Panc1 (cell line): ENCODE data around the gene ARPP19. TPM values are rescaled to one million over a fixed set of nuclear protein-coding genes. Genes with fewer than 3 reads are reported as not detected.

Experiments used
- ATAC-seq: fragments of 200-7000 bp; cut with Tn5 transposase; 2 replicates; pipeline ENCODE4 v1.9.1; 2020; ENCODE audit warnings: mild to moderate bottlenecking, moderate library complexity
- BruUV-seq: library from RNA; stranded (reverse); fragments of 400-500 nt; replicated peaks from 2 replicates; lab custom pipeline; 2021; lab: Mats Ljungman, UMichigan
- CTCF ChIA-PET: fragments of 300-600 bp; sonication (Branson Sonifier 250); formaldehyde crosslinking; loops from one replicate; lab custom pipeline; 2022; ENCODE audit warnings: antibody characterized with exemption; lab: Charles Lee
- POLR2A ChIA-PET: fragments of 300-600 bp; sonication (Branson Sonifier 250); formaldehyde crosslinking; loops from one replicate; lab custom pipeline; 2022; ENCODE audit warnings: antibody characterized with exemption; lab: Charles Lee
- DNase-seq: peaks from one replicate; pipeline ENCODE4 v3.0.0-alpha.2; 2010; ENCODE audit warnings: low read depth, low spot score
- H3K27ac ChIP-seq: 2 replicates; pipeline ENCODE4 v1.5.1; 2011; ENCODE audit warnings: mild to moderate bottlenecking, low read length, inconsistent platforms
- H3K27me3 ChIP-seq: fragments of 200-500 bp; sonication (Bioruptor generic); 2 replicates; pipeline ENCODE4 v1.6.0; 2014; ENCODE audit warnings: low read length, inconsistent platforms; ENCODE audit not compliant: control insufficient read depth, insufficient read depth
- H3K36me3 ChIP-seq: fragments of 200-500 bp; sonication (Bioruptor generic); 2 replicates; pipeline ENCODE4 v1.5.1; 2014; ENCODE audit warnings: inconsistent platforms, mild to moderate bottlenecking, low read length, moderate library complexity; ENCODE audit not compliant: control insufficient read depth, insufficient read depth
- H3K4me1 ChIP-seq: 2 replicates; pipeline ENCODE4 v1.5.1; 2011; ENCODE audit warnings: inconsistent platforms, mild to moderate bottlenecking, low read length, moderate library complexity; ENCODE audit not compliant: control insufficient read depth, insufficient read depth
- H3K4me3 ChIP-seq, 2 experiments: 2 replicates each; pipeline ENCODE4 v1.5.1; 2011 to 2012; ENCODE audit warnings: low read depth in 2 of 2, low read length in 2 of 2, mild to moderate bottlenecking in 2 of 2, inconsistent platforms in 1 of 2, moderate library complexity in 1 of 2
- H3K9me3 ChIP-seq: fragments of 200-500 bp; sonication (Bioruptor generic); 2 replicates; pipeline ENCODE4 v1.5.1; 2014; ENCODE audit warnings: low read depth, mild to moderate bottlenecking, inconsistent platforms, low read length, moderate library complexity; ENCODE audit not compliant: control insufficient read depth, insufficient read depth
- CTCF ChIP-seq: fragments of 450-650 bp; IDR thresholded peaks from 2 replicates; pipeline ENCODE4 v1.5.1; 2017; ENCODE audit warnings: mild to moderate bottlenecking
- POLR2AphosphoS5 ChIP-seq: IDR thresholded peaks from 2 replicates; pipeline ENCODE4 v1.6.1; 2012; ENCODE audit warnings: mild to moderate bottlenecking, low read depth, low read length, moderate library complexity
- REST ChIP-seq, 2 experiments: IDR thresholded peaks; 2 replicates each; pipeline ENCODE4 v1.6.1; 2011 to 2012; ENCODE audit warnings: low read depth in 2 of 2, control low read depth in 1 of 2, low read length in 1 of 2, mild to moderate bottlenecking in 1 of 2, moderate library complexity in 1 of 2; ENCODE audit not compliant: insufficient read depth in 1 of 2
- SIN3A ChIP-seq: IDR thresholded peaks from 2 replicates; pipeline ENCODE4 v1.6.1; 2012; ENCODE audit warnings: low read depth, mild to moderate bottlenecking, low read length, moderate library complexity, borderline replicate concordance; ENCODE audit not compliant: insufficient read depth
- TCF7L2 ChIP-seq: IDR thresholded peaks from 2 replicates; pipeline ENCODE4 v1.6.1; 2011; ENCODE audit warnings: mild to moderate bottlenecking, low read depth, low read length, inconsistent platforms
- in situ Hi-C: cut with HindIII; loops from 2 replicates; pipeline ENCODE4 v1.10.0; 2016; ENCODE audit warnings: low sequenced_read_pairs, low pct_unique_long_range_greater_than_20kb
- intact Hi-C: fragments of 100-400 bp; cut with micrococcal nuclease; formaldehyde crosslinking; loops from one replicate; pipeline ENCODE4 v1.10.0; 2022; ENCODE audit not compliant: unreplicated experiment
- total RNA-seq: library from RNA; stranded (reverse); gene quantifications from one replicate; pipeline ENCODE4 v1.2.1, GENCODE V29; 2021; ENCODE audit not compliant: unreplicated experiment

ARPP19 gene
- total RNA-seq, 1 experiment from 2014 or later, result 153 TPM

- CTCF ChIA-PET, result interaction anchor here (0.6 kb wide), 1 partner anchor 251 kb away, joined by 3 read pairs; no protein-coding TSS in a partner anchor
- H3K4me3 ChIP-seq, result no peak overlapping the region
- 0 out of 2 replicates have a peak, but pooled peaks cover 2% of the 10 kb centered on the region for H3K4me1 ChIP-seq
- TF ChIP-seq TCF7L2, result no peak
- TF ChIP-seq CTCF, result no peak
- TF ChIP-seq SIN3A, result no peak
- TF ChIP-seq REST (IDR thresholded peaks at IDR 0.05; ENCODE audit: insufficient read depth in 1 of 2, low read depth in 2 of 2, low read length in 1 of 2), result no peak
- TF ChIP-seq POLR2AphosphoS5, result no peak
- intact Hi-C loops (loop anchor here (10.0 kb wide), 2 partner anchors 186 to 266 kb away; no protein-coding TSS in a partner anchor), in situ Hi-C loops (no loop called here)
- H3K27ac ChIP-seq, result no peak overlapping the region
- POLR2A ChIA-PET, result interaction anchor here (0.6 kb wide), 1 partner anchor 537 kb away, joined by 5 read pairs; no protein-coding TSS in a partner anchor
- no peaks in the 10 kb centered on the region for H3K27me3 ChIP-seq
- no peaks in the 10 kb centered on the region for H3K9me3 ChIP-seq
- no TSS peak for BruUV-seq
- ATAC-seq (no peak), DNase-seq (no peak)
- no peaks in the 10 kb centered on the region for H3K36me3 ChIP-seq
These were observed 48.4 kb downstream of the ARPP19 start for GRCh38 chr15:52520421-52520820.

GRCh38 chr15:52518487-52519371, 50.1 kb downstream of the ARPP19 start:
- in situ Hi-C loops (no loop called here), intact Hi-C loops (no loop called here)
- ChIA-PET CTCF (no interaction called here), POLR2A (interaction anchor here (0.7 kb wide), 1 partner anchor 85 kb away, joined by 3 read pairs; no protein-coding TSS in a partner anchor)
- Histone ChIP-seq H3K4me1 (0 out of 2 replicates have a peak, but pooled peaks cover under 1% of the 10 kb centered on the region), H3K9me3 (no peaks in the 10 kb centered on the region), H3K27ac (no peak overlapping the region), H3K27me3 (no peaks in the 10 kb centered on the region), H3K36me3 (no peaks in the 10 kb centered on the region), H3K4me3 (no peak overlapping the region)
- no TSS peak for BruUV-seq
- TF ChIP-seq REST (IDR thresholded peaks at IDR 0.05; ENCODE audit: insufficient read depth in 1 of 2, low read depth in 2 of 2, low read length in 1 of 2), result no peak
- TF ChIP-seq TCF7L2, result no peak
- TF ChIP-seq SIN3A, result no peak
- DNase-seq, result no peak
- no peak for ATAC-seq
